Dermis microvascular lymphatic vessel endothelial cell (primary cell): ENCODE measurements around the gene KLK11. TPM values are rescaled to one million over a fixed set of nuclear protein-coding genes. Genes with fewer than 3 reads are reported as not detected.

ENCODE experiments used
- DNase-seq, 2 donors: peaks; one replicate each; pipeline versions ENCODE4 v3.0.0 to v3.0.0-alpha.2; 2010; ENCODE audit warnings: low read depth in 2 of 2
- total RNA-seq: library from RNA; depleted of rRNA; stranded (reverse); fragments of >200 nt; gene quantifications from 2 replicates; pipeline ENCODE4 v1.2.1, GENCODE V29; 2014

KLK11 gene
- total RNA-seq, 1 donor from 2014 or later, result not detected

- DNase-seq, result no peak
Measured at GRCh38 chr19:50972795-50973376, 53.5 kb downstream of the KLK11 start.

Other genes starting within 250 kb of the KLK11 start
- not detected in 2 replicates for gene ACP4, start 236.2 kb downstream of the KLK11 start, total RNA-seq
- not detected in 2 replicates for gene KLK1, start 202.8 kb downstream of the KLK11 start, total RNA-seq
- not detected in 2 replicates for gene KLK15, start 193.0 kb downstream of the KLK11 start, total RNA-seq
- gene KLK3, start 171.7 kb downstream of the KLK11 start, total RNA-seq, result not detected in 2 replicates
- not detected in 2 replicates for gene KLK2, start 153.2 kb downstream of the KLK11 start, total RNA-seq
- gene KLK4, start 115.2 kb downstream of the KLK11 start, total RNA-seq, result not detected in 2 replicates
- gene KLK5, start 73.6 kb downstream of the KLK11 start, total RNA-seq, result not detected in 2 replicates
- gene KLK6, start 57.0 kb downstream of the KLK11 start, total RNA-seq, result not detected in 2 replicates
- not detected in 2 replicates for gene KLK7, start 42.7 kb downstream of the KLK11 start, total RNA-seq
- gene KLK8, start 25.0 kb downstream of the KLK11 start, total RNA-seq, result not detected in 2 replicates
- 0.13 TPM in 1 of 2 replicates, not detected in the other for gene KLK10, start 6.9 kb downstream of the KLK11 start, total RNA-seq
- not detected in 2 replicates for gene KLK12, start 8.4 kb upstream of the KLK11 start, total RNA-seq
- gene KLK13, start 38.5 kb upstream of the KLK11 start, total RNA-seq, result not detected in 2 replicates
- gene KLK14, start 56.3 kb upstream of the KLK11 start, total RNA-seq, result not detected in 2 replicates
- 4.0 and 5.4 TPM in 2 replicates for gene CTU1, start 81.8 kb upstream of the KLK11 start, total RNA-seq
- 0.26 and 0.38 TPM in 2 replicates for gene SIGLEC9, start 98.3 kb upstream of the KLK11 start, total RNA-seq
- under 0.01 TPM in 1 of 2 replicates, not detected in the other for gene SIGLEC7, start 115.7 kb upstream of the KLK11 start, total RNA-seq
- under 0.01 TPM in 1 of 2 replicates, not detected in the other for gene CD33, start 198.5 kb upstream of the KLK11 start, total RNA-seq
- not detected in 2 replicates for gene SIGLECL1, start 224.5 kb upstream of the KLK11 start, total RNA-seq